Prostate gland (tissue), 2 donors: ENCODE data around the gene PIK3R2.

Experiments used
- POLR2A ChIP-seq: fragments of 450-650 bp; IDR thresholded peaks from one replicate; pipeline ENCODE4 v1.6.1; 2016; ENCODE audit warnings: antibody characterized with exemption, mild to moderate bottlenecking
- TF ChIP-seq, protein P1 (sequence below), 4 experiments: fragments of 200-600 bp in 2 of 4; fragments of 450-650 bp in 2 of 4; sonication (generic) in 2 of 4; IDR thresholded peaks; 1 replicate in 3 of 4; 2 replicates in 1 of 4; pipeline ENCODE4 v1.5.1; 2016 to 2019; ENCODE audit warnings: antibody characterized with exemption in 4 of 4, mild to moderate bottlenecking in 2 of 4, moderate library complexity in 2 of 4

- TF ChIP-seq POLR2A = no peak
- TF ChIP-seq, protein P1, sequence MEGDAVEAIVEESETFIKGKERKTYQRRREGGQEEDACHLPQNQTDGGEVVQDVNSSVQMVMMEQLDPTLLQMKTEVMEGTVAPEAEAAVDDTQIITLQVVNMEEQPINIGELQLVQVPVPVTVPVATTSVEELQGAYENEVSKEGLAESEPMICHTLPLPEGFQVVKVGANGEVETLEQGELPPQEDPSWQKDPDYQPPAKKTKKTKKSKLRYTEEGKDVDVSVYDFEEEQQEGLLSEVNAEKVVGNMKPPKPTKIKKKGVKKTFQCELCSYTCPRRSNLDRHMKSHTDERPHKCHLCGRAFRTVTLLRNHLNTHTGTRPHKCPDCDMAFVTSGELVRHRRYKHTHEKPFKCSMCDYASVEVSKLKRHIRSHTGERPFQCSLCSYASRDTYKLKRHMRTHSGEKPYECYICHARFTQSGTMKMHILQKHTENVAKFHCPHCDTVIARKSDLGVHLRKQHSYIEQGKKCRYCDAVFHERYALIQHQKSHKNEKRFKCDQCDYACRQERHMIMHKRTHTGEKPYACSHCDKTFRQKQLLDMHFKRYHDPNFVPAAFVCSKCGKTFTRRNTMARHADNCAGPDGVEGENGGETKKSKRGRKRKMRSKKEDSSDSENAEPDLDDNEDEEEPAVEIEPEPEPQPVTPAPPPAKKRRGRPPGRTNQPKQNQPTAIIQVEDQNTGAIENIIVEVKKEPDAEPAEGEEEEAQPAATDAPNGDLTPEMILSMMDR (IDR thresholded peaks at IDR 0.05) = no peak
Measured at GRCh38 chr19:18216789-18217188, 63.8 kb downstream of the PIK3R2 start.
